Stimulated activated CD8-positive, alpha-beta memory T cell treated with anti-CD3 and anti-CD28 coated beads, Interleukin-4, amount 100 ng/mL, for 24 hours (primary cell): ENCODE results near the gene XYLT1.

ENCODE experiments used
- DNase-seq: peaks from one replicate; pipeline ENCODE4 v3.0.0-alpha.2; 2020; ENCODE audit warnings: low read depth

Gene XYLT1

DNA sequence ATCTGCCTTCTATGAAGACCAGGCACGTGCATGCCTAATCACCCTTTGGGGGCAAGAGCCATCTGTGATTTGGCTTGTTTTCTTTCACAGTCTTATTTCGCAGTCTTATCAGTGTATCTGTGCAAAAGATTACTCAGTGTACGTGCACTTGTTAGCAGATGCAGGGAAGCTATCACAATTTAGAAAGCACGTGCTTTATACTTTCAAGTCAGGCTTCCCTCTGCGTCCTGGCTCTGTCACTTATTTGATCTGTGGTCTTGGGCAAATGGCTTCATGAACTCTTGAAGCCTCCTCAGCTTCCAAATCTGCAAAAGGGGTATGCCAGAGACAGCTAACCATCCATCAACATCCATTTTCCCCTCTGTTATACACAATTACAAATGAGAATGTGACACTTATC lies 246.4 kb downstream of the XYLT1 start:
- DNase-seq = no peak

DNA sequence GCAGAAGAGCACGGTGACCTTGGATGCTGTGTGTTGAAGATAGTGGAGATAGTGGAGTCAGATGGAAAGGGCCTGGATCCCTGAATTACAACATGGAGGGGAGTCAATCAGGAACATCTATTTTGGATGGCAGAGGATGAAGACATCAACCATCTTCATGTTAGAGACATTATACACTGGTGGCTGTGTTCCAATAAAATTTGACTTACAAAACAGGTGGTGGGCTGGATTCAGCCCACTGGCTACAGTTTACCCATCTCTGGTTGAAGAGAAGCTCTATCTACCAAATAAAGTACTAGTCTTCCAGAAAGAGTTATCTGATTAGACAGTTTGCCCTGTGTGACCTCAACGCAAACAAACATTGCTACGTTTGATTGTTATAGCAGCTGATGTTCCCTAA lies 247.2 kb downstream of the XYLT1 start:
- DNase-seq = no peak

DNA sequence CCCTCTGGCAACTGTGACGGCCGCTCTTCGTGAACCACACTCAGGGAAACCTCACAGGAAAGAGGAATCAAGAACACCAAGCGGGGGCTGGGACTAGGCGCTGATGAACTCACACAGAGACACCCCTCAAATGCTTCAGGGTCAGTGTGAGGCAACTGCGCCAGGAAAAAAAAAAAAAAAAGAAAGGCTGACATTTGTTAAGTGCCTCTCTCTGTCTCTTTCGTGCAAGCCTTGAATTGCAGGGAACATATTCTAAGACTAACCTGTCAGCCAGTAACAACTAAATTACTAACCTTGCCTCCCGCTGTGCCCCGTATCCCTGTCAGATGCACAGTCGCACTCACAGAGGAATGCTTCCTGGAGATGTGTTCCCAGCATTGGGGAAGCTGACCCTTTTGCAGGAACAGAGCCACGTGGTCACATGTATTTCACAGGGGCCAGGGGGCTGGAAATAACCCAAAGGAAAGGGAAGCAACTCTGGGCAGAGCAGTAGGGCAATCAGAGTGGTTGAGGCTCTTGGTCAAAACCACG lies 247.8 kb downstream of the XYLT1 start:
- no peak for DNase-seq

DNA sequence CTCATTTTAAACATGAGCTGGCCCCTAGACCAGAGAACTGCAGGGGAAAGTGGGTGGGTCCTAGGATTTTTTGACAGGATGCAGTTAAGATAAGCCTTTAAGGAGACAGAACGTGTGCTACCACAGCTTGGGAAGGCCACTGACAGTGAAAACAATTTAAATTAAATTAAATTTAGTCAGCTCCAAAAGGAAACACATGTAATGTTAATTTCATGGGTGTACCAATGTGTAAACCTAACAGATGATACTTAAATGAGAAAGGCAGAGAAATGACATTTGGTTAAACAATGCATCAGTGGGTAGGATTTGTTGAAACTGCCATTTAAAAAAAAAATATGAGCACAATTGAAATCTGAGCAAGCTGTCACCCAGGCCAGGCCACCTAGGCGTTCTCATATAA lies 250.8 kb downstream of the XYLT1 start:
- no peak for DNase-seq

DNA sequence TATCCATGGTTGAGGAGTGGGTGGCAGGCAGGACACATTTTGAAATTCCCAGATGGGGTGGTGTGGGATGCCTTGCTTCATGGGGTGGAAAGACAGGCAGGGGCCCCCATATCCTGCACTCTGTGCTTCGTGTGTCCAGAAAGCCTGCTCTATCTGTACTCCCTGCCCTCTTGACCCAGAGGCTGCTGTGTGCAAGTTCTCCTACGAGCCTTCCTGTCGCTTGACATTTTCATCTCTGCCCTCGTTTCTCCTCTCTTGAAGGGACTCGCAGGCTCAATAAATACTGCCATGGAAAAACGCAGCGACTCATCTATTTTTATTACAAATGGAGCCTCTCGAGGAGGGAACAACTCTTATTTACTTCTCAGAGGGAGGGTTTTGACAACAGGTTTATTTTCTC lies 254.8 kb downstream of the XYLT1 start:
- no peak for DNase-seq

GRCh38 chr16:17215306-17215705 lies 255.5 kb downstream of the XYLT1 start:
- no peak for DNase-seq

- no peak for DNase-seq
Measured at GRCh38 chr16:17213974-17214373, 256.8 kb downstream of the XYLT1 start.

GRCh38 chr16:17213025-17213424 lies 257.7 kb downstream of the XYLT1 start:
- DNase-seq = no peak

DNA sequence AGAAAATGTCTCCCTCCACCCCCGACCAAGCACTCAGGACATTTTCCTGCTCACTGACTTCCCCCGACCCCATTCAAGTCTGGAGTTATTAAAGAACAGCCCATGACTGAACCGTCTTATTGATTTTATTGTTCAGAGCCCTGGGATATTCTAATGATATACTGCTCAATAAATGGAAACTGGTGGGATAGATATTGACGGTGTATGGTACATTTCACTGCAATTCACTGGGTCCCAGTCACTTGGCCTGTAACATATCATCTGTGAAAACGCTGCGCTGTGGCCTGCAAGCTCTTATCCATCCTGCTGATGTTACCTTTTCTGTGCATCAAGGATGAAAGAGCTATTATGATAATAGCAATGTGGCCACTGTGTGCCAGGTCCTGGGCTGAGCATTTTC lies 258.2 kb downstream of the XYLT1 start:
- no peak for DNase-seq

DNA sequence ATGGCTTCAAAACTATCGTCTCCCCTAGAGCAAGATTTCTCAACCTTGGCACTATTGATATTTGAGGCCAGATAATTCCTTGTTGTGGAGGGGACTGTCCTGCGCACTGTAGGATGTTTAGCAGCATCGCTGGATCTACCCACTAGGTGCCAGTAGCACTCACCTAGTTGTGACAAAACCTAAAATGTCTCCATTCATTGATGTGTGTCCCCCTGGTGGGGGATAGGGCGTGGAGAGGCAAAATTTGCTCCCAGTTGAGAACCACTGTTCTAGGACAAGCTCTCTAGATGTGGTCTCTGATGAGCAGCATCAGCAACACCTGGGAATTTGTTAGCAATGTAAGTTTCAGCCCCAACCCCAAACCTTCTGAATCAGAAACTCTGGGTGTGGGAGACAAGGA lies 259.0 kb downstream of the XYLT1 start:
- no peak for DNase-seq

DNA sequence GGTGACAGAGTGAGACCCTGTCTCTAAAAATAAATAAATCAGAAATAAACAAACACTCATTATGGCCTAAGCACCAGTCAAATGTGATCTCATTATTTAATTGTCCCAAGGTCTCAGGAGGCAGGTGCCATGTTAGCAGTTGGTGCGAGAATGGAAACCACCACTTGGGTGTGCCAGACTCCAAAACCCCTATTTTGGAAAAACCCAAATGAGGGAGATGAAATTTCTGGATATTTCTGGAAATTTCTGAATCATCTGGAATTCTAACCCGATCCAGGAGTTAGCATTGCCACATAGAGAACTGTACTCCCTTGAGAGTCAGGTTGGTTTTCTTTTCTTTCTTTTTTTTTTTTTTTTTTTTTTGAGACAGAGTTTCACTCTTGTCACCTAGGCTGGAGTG lies 264.0 kb downstream of the XYLT1 start:
- DNase-seq = no peak

DNA sequence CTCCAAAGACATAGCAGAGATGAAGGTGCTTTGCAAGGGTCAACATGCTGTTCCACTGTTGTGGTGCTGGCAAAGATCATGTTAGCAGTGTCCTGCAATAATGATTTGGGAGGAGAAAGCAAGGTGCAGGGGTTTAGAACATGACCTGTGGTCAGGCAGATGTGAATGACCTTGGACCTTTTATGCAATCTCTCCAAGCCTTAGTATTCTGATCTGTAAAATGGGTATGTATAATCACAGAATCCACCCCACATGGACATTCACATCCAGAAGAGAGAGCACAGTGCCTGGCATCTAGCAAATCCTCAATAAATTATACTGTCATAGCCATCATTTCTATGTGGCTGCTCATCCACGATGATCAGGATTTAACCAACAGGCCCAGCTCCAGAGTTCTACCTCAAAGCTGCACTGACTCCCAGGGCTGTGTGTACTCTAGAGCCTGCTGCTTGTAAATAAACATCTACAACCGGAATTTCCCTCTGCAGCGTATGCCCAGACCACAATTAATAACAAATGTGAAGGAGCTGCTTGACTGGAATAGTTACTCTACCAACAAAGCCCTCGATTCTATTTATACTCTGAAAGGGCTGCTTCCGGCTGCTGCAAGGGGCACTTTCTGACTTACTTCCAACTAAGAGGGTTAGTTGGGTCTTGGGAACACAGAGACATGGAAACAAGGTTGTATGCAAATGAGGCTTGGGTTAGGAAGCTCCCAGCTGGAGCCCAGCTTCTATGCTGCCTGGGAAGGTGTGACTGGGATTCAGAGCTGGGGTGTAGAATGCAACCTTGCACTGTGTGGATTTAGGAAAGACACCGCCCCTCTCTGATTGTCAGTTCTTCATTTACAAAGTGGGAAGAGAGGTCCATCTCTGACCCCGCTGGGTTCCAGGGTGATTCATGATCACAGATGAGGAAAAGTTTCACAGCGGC lies 265.2 kb downstream of the XYLT1 start:
- DNase-seq = no peak

- no peak for DNase-seq
Measured at GRCh38 chr16:17204644-17205043, 266.1 kb downstream of the XYLT1 start.

DNA sequence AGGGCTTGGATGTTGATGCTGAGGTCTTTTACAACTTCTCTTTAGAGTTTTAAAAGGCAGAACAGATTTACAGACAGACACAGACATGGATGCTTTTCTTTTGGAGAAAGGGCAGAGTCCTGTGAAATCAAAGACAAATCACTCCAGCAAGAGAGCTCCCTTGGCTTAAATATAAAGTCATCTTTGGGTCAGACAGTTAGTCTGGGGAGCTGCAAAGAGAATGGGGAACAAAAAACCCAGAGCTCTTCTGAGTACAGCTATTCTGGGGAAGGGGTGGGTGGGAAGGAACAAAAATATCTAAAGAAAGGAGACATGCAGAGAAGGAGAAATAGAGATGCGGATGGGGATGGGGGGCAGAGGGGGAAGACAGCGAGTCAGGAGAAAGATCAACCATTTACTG lies 266.6 kb downstream of the XYLT1 start:
- no peak for DNase-seq

DNA sequence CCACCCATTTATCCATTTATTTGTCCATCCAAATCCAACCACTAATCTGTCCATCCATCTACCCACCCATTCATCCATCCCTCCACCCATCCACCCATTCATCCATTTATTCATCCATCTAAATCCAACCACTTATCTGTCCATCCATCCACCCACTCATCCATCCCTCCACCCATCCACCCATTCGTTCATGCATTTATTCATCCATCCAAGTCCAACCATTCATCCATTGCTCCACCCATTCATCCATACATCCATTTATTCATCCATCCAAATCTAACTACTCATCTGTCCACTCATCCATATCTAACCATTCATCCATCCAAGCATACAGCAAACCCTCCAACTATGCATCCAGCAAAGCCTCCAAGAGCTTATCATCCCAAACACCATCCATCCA lies 267.3 kb downstream of the XYLT1 start:
- no peak for DNase-seq

DNA sequence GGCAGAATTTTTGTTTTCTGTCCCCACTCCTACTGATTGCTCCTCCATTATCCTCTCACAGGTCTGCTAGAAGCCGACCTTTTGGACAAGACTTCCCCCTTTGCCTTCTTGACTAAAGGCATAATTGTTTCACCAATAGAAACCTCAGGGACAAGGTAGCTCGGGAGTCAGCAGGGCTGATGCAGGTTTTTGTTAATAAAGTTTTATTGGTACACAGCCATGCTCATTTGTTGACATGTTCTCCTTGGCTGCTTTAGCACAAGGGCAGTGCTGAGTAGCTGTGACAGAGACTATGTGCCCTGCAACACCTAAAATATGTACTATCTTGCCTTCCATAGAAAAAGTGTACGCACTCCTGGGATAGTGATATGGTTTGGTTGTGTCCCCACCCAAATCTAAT lies 271.6 kb downstream of the XYLT1 start:
- no peak for DNase-seq

DNA sequence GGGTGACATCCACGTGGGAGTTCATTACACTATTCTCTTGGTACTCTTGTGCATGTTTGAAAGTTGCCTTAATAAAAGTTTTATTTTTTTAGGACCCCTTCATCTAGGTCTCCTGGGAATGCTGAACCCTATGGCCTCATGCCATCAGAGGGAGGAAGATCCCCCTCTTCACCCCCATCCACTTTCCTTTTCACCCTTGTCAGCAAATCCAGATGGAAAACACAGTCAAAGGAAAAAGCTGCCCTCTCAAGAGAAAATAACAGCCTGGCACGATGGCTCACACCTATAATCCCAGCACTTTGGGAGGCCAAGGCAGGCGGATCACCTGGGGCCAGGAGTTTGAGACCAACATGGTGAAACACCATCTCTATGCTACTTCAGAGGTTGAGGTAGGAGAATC lies 274.2 kb downstream of the XYLT1 start:
- no peak for DNase-seq

GRCh38 chr16:17194190-17194780 lies 276.5 kb downstream of the XYLT1 start:
- DNase-seq = peak; percentile 45

- DNase-seq = no peak
Measured at GRCh38 chr16:17193566-17194100, 277.1 kb downstream of the XYLT1 start.

DNA sequence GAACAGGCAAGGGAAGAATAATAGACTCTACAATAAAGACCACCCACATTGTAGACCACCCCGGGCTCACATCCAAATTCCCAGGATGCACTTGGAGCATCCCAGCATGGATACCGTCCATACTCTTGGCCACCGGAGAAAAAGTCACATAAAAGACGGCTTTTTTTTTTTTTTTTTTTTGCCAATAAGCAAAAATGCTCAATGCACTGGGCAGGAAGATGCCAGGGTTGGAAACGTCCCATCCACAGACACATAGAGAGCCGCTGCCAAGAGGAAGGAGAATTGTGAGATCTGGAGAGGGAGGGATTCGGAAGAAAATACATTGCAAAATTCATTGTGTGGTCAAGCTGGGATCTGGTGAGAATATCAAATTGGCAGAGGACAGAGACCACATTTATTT lies 286.7 kb downstream of the XYLT1 start:
- no peak for DNase-seq

DNA sequence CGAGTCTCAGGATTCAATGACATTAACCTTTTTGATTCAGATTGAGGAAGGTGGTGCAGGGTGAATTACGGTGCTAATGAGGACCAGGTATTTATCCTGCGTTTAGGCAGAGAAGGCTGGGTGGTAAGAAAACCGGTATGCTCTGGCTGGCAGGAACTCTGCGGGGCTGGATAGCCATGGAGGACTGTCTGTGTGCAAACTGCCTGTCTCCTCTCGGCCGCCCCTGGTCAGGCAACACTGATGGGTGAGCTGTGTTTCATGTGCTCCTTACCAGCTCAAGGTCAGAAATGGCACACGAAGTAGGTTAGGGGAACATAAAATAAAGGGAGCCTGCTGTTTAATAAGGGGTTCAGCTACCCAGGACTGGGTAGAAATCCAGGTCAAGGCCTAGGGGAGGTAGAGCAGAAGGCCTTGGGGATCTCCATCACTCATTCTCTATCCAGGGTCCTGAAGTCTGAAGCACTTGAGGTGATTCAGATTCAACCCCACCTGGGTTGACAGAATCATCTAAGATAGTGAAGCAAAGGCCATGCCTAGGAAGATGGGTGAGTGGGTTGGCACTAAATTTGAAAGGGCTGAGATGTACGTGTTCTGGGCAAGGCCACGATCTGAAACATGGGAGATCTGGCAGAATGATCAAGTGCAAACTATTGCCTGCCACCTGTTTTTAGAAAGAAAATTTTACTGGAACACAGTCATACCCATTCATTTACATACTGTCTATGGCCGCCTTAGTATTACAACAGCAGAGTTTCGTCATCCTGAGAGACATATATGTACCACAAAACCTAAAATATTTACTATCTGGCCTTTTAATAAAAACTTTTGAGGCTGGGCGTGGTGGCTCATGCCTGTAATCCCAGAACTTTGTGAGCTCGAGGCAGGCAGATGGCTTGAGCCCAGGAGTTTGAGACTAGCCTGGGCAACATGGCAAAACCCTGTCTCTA lies 292.5 kb downstream of the XYLT1 start:
- DNase-seq = no peak
